ENCODE data around the gene CTRB1.
"Not testable (repeated sequence)": the region's sequence is repeated elsewhere in the genome, so short reads cannot be mapped to it uniquely, and the experiment has no call there.

The CTRB1 gene

DNA sequence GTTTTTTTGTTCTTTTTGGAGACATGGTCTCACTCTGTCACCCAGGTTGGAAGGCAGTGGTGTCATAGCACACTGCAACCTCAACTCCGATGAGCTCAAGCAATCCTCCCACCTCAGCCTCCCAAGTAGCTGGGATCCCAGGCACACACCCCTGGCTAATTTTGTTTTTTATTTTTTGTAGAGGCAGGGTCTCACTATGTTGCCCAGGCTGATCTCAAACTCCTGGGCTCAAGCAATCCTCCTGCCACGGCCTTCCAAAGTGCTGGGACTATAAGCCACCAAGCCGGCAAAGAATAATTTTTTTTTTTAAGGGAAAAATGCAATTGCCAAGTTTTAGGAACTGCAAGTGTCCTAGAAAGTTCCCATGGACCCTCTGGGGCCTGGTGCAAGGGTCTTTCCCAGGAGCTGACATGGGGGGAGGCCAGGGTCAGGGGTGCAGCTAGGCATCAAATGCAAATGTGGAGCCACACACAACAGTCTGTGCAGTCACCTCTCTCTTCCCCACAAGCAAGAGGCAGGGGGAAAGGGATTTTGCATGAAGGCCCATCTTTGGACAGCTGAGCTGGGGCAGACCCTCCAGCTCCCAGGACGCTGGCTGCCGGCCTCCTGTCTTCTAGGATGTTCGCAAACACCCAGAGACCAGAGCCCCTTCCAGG, 52.8 kb downstream of the CTRB1 start:
- DNase-seq (ENCODE audit: low read depth), result no peak

DNA sequence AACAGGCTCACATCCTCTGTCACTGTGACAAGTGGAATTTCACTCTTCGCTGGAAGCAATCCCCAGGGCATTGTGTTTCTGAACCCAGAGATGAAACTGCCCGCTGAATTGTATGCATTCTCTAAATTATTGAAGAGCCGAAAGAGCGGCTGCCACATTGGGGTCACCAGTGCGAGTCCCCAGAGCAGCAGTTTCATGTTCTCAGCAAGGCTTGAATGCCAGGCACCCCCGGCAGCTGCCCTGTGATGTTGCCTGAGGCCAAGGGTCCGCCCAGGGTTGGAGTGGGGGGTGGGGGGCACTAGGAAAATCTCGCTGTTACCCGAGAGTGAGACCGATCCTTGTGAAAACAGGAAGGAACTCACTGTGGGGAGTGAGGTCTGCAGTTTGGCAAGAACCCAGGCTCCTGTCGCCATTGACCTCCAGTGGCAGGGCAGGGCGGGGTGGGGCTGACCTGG, 53.3 kb downstream of the CTRB1 start:
- no peak for DNase-seq (ENCODE audit: low read depth)

DNA sequence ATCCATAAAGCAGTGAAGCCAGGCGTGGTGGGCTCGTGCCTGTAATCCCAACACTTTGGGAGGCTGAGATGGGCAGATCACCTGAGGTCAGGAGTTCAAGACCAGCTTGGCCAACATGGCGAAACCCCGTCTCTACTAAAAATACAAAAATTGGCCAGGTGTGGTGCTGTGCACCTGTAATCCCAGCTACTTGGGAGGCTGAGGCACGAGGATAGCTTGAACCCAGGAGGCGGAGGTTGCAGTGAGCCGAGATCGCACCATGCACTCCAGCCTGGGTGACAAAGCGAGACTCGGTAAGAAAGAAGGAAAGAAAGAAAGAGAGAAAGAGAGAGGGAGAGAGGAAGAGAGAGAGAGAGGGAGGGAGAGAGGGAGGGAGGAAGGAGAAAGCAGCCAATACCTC, 53.8 kb downstream of the CTRB1 start:
- DNase-seq (ENCODE audit: low read depth), result not testable (repeated sequence)

DNA sequence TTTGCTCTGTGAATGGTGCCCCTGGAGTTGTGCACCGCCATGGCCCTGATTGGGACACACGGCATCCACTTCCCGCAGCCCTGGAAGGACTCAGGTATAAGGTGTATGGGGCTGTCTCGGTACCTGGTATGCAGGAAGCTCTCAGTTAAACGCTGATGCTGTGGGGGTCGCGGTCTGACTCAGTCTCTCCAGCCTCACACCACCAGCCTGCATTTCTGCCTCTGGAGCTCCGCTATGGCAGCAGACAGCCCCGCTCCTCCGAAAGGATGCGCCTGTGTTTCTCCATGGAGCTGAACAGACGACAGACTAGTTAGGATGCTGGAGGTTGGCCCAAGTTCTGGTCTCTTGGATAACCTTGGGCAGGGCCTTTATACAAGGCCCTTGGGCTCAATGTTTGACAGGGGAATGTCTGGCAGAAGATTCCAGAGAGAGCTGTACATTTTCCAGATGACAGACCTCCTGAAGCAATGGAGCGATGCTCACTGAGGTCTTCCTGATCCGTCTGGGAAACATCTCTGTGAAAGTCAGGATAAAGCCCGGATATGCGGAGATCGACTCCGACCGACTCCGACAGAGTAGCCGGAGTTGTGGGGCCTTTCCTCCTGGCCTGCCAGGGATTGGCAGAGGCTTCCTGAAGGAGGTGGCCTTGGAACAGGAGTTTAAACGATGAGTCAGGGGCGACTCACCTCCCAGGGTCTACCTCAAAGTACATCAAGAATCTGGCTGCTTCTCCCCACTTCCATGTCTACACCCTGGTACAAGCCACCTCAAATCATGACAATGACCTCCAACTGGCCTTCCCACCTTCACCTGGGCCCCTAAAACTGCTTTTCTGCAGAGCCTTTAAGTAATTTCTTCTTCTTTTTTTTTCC, 54.5 kb downstream of the CTRB1 start:
- no peak for DNase-seq (ENCODE audit: low read depth)

Measured in activated gamma-delta T cell treated with anti-CD3 and anti-CD28 coated beads, Interleukin-2, amount 50 U/mL, for 16 hours (primary cell).